Thyroid gland (tissue), 4 donors: Measurements from ENCODE around the gene CPT1A. TPM values are rescaled to one million over a fixed set of nuclear protein-coding genes. Genes with fewer than 3 reads are reported as not detected.

Experiments
- DNase-seq, 2 donors: peaks; one replicate each; pipeline ENCODE4 v3.0.0-alpha.2; 2019
- H3K27ac ChIP-seq, 3 donors: fragments of 200-600 bp; sonication (generic); 1 replicate in 2 of 3; 2 replicates in 1 of 3; pipeline ENCODE4 v1.5.1; 2016 to 2019; ENCODE audit warnings: mild to moderate bottlenecking in 1 of 3, moderate library complexity in 1 of 3
- H3K27me3 ChIP-seq: fragments of 200-600 bp; sonication (generic); one replicate; pipeline ENCODE4 v1.5.1; 2019
- H3K36me3 ChIP-seq, 2 donors: fragments of 200-600 bp; sonication (generic); one replicate each; pipeline ENCODE4 v1.5.1; 2016 to 2019
- H3K4me1 ChIP-seq, 2 donors: fragments of 200-600 bp; sonication (generic); one replicate each; pipeline ENCODE4 v1.5.1; 2017 to 2019
- H3K4me3 ChIP-seq, 3 donors: fragments of 200-600 bp; sonication (generic); replicated peaks in 1 of 3; 1 replicate in 2 of 3; 2 replicates in 1 of 3; pipeline ENCODE4 v1.5.1; 2016; ENCODE audit warnings: mild to moderate bottlenecking in 1 of 3
- H3K9me3 ChIP-seq: fragments of 200-600 bp; sonication (generic); one replicate; pipeline ENCODE4 v1.5.1; 2017
- POLR2A ChIP-seq, 2 donors: fragments of 450-650 bp; IDR thresholded peaks; one replicate each; pipeline ENCODE4 v1.6.1; 2017; ENCODE audit warnings: antibody characterized with exemption in 2 of 2, mild to moderate bottlenecking in 2 of 2, moderate library complexity in 1 of 2
- WGBS, 2 donors: methylation state at CpG; one replicate each; pipeline ENCODE4 v1.1.5; 2017; 5-methylcytosine and 5-hydroxymethylcytosine counted together
- intact Hi-C: fragments of 100-400 bp; cut with DNase I; formaldehyde crosslinking; loops from one replicate; pipeline ENCODE4 v1.15.1; 2023
- total RNA-seq, 4 donors: library from RNA; depleted of rRNA; stranded (reverse); fragments of >200 nt; gene quantifications; one replicate each; pipeline ENCODE4 v1.2.3, GENCODE V29; 2016
- TF ChIP-seq, protein P1 (sequence below), 6 experiments: fragments of 200-600 bp in 3 of 6; fragments of 450-650 bp in 3 of 6; sonication (generic) in 3 of 6; IDR thresholded peaks; one replicate each; pipeline ENCODE4 v1.5.1; 2016 to 2019; ENCODE audit warnings: antibody characterized with exemption in 6 of 6, mild to moderate bottlenecking in 2 of 6, inconsistent platforms in 1 of 6, moderate library complexity in 1 of 6

CPT1A gene
- total RNA-seq, 4 donors from 2014 or later: 29.9 to 58.0 (median 43.8) TPM

DNA sequence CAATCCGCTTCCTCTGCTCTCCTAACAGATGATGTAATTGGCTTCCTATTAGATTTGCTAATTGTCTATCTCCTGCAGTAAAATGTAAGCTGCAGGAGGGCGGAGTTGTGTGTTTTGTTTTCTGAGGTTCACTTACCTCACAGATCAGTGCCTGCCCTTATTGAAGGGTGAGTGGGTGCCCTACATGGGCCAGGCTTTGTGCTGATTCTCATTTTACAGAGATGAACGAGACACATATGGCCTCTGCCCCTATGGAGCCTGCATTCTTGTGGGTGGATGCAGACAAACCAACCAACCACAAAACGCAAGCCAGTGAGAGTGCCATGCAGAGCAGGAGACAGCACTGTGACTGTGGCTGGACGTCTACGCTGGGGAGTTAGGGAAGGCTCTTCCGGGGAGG, 100.3 kb downstream of the CPT1A start:
- intact Hi-C loops: no loop called here
- DNase-seq: no peak
- H3K27ac ChIP-seq: no peak overlapping the region
- H3K9me3 ChIP-seq: no peaks in the 10 kb centered on the region
- H3K4me3 ChIP-seq: no peak overlapping the region
- no peaks in the 10 kb centered on the region for H3K27me3 ChIP-seq
- no peak for TF ChIP-seq POLR2A (IDR thresholded peaks at IDR 0.05)
- TF ChIP-seq, protein P1, sequence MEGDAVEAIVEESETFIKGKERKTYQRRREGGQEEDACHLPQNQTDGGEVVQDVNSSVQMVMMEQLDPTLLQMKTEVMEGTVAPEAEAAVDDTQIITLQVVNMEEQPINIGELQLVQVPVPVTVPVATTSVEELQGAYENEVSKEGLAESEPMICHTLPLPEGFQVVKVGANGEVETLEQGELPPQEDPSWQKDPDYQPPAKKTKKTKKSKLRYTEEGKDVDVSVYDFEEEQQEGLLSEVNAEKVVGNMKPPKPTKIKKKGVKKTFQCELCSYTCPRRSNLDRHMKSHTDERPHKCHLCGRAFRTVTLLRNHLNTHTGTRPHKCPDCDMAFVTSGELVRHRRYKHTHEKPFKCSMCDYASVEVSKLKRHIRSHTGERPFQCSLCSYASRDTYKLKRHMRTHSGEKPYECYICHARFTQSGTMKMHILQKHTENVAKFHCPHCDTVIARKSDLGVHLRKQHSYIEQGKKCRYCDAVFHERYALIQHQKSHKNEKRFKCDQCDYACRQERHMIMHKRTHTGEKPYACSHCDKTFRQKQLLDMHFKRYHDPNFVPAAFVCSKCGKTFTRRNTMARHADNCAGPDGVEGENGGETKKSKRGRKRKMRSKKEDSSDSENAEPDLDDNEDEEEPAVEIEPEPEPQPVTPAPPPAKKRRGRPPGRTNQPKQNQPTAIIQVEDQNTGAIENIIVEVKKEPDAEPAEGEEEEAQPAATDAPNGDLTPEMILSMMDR (IDR thresholded peaks at IDR 0.05): no peak
- 86 to 95% methylated on average over 7 of the region's 7 CpGs for WGBS, 2 donors
- no peaks in the 10 kb centered on the region for H3K36me3 ChIP-seq
- no peaks in the 10 kb centered on the region for H3K4me1 ChIP-seq

DNA sequence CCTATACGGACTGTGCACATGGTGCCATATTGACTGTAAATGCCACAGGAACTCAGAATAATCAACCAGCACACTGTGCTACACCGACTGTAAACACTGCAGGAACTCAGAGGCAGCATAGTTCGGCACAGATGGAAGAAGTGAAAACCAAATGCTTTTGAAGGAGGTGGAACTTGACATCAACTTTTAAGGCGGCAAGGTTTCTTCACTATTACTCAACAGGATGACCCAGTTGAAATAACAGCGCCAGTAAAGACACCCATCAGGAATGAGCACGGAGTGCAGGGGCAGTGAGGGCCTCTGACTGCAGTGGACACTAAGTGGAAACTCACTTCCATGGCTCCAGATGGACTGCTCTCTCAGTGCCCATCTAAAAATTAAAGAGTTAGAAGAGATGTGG, 106.1 kb downstream of the CPT1A start:
- intact Hi-C loops: no loop called here
- no peak overlapping the region for H3K27ac ChIP-seq
- no peak overlapping the region for H3K4me3 ChIP-seq
- no peaks in the 10 kb centered on the region for H3K27me3 ChIP-seq
- no peak for TF ChIP-seq POLR2A (IDR thresholded peaks at IDR 0.05)
- no peak for DNase-seq
- H3K9me3 ChIP-seq: no peaks in the 10 kb centered on the region
- H3K36me3 ChIP-seq: no peaks in the 10 kb centered on the region
- 92 to 94% methylated on average over 6 of the region's 6 CpGs for WGBS, 2 donors
- H3K4me1 ChIP-seq: no peaks in the 10 kb centered on the region

DNA sequence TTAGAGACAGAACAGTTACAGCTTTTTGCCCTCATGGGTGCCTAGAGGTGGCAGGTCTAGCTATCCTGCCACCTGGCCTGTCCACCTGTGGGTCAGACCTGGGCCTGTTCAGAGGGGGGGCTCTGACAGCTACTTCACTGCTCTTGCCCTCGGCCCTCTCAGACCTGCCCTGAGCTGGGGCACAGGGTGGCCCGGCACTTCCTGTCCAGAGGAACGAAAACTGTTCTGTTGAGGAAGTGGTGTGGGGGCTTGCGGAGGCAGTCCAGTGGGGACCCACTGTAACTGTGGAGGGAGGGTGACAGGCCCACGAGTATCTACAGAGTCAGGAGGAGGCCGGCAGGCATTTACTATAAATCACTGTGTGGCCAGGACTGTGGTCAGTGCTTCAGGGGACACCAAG, 106.6 kb downstream of the CPT1A start:
- H3K27ac ChIP-seq: no peak overlapping the region
- no peaks in the 10 kb centered on the region for H3K4me1 ChIP-seq
- H3K9me3 ChIP-seq: no peaks in the 10 kb centered on the region
- WGBS, 2 donors: 84% methylated on average over 6 of the region's 6 CpGs
- H3K36me3 ChIP-seq: no peaks in the 10 kb centered on the region
- intact Hi-C loops: no loop called here
- TF ChIP-seq POLR2A (IDR thresholded peaks at IDR 0.05): no peak
- TF ChIP-seq, protein P1 (IDR thresholded peaks at IDR 0.05): no peak
- H3K4me3 ChIP-seq: no peak overlapping the region
- DNase-seq: no peak
- H3K27me3 ChIP-seq: no peaks in the 10 kb centered on the region

DNA sequence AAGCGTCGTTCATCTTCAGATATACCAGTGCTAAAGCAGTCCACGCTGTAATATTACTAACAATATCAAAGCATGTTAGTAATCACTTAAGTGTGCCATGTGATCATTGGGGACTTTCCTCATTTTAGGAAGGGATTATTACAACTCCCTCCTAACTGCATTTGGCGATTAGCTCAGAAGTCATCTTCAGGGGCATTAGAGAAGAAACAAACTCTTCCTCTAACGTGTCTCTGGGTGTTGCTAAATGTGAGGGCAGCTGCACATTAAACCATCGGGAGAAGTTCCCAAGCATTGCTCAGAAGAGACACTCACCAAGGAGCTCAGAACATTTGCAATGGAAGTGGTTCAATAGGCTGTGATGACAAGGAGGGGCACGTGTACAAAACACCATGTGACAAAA, 107.6 kb downstream of the CPT1A start:
- DNase-seq: no peak
- TF ChIP-seq, protein P1 (IDR thresholded peaks at IDR 0.05): no peak
- no peak for TF ChIP-seq POLR2A (IDR thresholded peaks at IDR 0.05)
- H3K27me3 ChIP-seq: no peaks in the 10 kb centered on the region
- H3K4me1 ChIP-seq: no peaks in the 10 kb centered on the region
- intact Hi-C loops: no loop called here
- H3K4me3 ChIP-seq: no peak overlapping the region
- H3K9me3 ChIP-seq: no peaks in the 10 kb centered on the region
- no peaks in the 10 kb centered on the region for H3K36me3 ChIP-seq
- WGBS, 2 donors: 89 to 90% methylated on average over 7 of the region's 7 CpGs
- H3K27ac ChIP-seq: no peak overlapping the region

DNA sequence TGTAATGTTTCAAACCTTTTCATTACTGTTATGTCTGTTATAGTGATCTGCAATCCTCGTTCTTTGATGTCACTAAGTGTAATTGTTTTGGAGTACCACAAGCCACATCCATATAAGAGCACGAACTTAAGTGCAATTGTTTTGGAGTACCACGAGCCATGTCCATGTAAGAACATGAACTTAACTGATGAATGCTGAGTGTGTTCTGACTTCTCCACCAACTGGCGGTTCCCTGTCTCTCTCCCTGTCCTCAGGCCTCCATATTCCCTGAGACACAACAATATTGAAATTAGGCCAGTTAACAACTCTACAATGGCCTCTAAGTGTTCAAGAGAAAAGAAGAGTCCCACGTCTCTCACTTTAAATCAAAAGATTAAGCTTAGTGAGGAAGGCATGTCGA, 113.9 kb downstream of the CPT1A start:
- intact Hi-C loops: no loop called here
- Histone ChIP-seq H3K9me3 (no peaks in the 10 kb centered on the region), H3K27ac (no peak overlapping the region), H3K4me3 (no peak overlapping the region), H3K36me3 (no peaks in the 10 kb centered on the region), H3K27me3 (no peaks in the 10 kb centered on the region), H3K4me1 (no peaks in the 10 kb centered on the region)
- WGBS, 2 donors: 69 to 79% methylated on average over 6 of the region's 6 CpGs
- DNase-seq: no peak
- TF ChIP-seq POLR2A (IDR thresholded peaks at IDR 0.05): no peak
- TF ChIP-seq, protein P1 (IDR thresholded peaks at IDR 0.05): no peak

DNA sequence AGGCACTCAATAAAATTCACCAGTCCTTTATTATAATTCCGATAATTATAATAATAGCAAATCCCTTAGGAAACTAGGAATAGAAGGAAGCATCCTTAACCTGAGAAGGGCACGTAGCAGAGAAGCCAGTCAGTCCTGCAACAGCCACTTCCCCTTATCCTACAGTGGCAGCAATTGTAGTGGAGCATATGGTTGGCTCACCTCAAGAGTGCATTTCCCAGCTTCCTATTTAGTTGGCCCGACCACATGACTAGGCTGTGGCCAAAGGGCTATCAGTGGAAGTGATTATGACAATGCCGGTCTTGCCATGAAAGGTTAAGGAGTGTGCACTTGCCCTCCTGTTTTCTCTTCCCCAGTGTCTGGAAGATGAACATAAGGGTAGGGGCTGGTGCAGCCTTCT, 117.4 kb downstream of the CPT1A start:
- DNase-seq: no peak
- no peaks in the 10 kb centered on the region for H3K27me3 ChIP-seq

More for the DNA sequence above, 117.4 kb downstream of the CPT1A start:
- Histone ChIP-seq H3K36me3 (no peaks in the 10 kb centered on the region), H3K9me3 (no peaks in the 10 kb centered on the region), H3K4me1 (no peaks in the 10 kb centered on the region), H3K4me3 (no peak overlapping the region), H3K27ac (no peak overlapping the region)
- intact Hi-C loops: no loop called here
- TF ChIP-seq, protein P1 (IDR thresholded peaks at IDR 0.05): no peak
- TF ChIP-seq POLR2A (IDR thresholded peaks at IDR 0.05): no peak
- 80 to 88% methylated on average over 4 of the region's 4 CpGs for WGBS, 2 donors
